GM12874 (cell line): Measurements from ENCODE around the gene KBTBD6.

Experiments
- TF ChIP-seq, protein P1 (sequence below): IDR thresholded peaks from 2 replicates; pipeline ENCODE4 v1.5.1; 2011; ENCODE audit warnings: low read depth, mild to moderate bottlenecking, control low read depth, low read length, moderate library complexity; ENCODE audit not compliant: insufficient read depth

Gene KBTBD6

DNA sequence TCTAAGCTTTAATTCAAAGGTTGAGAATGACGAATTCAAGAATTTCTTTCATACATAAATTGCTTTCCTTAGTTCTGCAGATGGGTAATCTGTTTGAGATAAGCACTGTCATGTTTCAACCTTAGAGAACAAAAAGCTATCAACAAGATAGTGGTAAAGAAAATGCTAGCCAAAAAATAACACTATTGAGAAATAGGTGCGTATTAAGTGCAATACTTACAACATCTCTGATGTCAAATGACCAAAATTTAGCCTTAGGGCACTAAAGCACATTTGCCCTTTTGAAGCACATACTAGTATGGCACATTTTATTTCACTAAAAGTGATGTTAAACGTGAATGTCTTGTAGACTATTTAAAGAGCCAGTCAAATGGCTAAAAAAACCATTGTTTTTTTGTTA, 4.9 kb downstream of the KBTBD6 start:
- TF ChIP-seq, protein P1, sequence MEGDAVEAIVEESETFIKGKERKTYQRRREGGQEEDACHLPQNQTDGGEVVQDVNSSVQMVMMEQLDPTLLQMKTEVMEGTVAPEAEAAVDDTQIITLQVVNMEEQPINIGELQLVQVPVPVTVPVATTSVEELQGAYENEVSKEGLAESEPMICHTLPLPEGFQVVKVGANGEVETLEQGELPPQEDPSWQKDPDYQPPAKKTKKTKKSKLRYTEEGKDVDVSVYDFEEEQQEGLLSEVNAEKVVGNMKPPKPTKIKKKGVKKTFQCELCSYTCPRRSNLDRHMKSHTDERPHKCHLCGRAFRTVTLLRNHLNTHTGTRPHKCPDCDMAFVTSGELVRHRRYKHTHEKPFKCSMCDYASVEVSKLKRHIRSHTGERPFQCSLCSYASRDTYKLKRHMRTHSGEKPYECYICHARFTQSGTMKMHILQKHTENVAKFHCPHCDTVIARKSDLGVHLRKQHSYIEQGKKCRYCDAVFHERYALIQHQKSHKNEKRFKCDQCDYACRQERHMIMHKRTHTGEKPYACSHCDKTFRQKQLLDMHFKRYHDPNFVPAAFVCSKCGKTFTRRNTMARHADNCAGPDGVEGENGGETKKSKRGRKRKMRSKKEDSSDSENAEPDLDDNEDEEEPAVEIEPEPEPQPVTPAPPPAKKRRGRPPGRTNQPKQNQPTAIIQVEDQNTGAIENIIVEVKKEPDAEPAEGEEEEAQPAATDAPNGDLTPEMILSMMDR = no peak

DNA sequence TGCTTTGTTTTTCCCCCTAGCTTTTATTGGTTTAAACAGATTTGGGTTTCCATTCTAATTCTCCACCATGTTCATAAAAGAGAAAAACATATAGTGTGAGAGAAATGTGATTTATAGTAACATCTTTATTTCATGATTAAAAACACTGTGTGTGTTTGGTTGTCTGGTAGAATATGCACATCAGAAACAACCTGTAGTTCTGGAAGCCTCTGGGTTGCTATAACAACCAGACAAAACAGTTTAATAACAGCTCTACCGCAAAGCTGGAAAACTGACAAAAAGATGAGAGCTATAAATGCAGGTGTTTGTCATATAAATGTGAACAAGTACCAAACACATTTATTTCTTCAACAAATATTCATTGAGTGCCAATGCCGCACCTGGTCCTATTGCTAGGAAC, 9.8 kb downstream of the KBTBD6 start:
- TF ChIP-seq, protein P1 = no peak

DNA sequence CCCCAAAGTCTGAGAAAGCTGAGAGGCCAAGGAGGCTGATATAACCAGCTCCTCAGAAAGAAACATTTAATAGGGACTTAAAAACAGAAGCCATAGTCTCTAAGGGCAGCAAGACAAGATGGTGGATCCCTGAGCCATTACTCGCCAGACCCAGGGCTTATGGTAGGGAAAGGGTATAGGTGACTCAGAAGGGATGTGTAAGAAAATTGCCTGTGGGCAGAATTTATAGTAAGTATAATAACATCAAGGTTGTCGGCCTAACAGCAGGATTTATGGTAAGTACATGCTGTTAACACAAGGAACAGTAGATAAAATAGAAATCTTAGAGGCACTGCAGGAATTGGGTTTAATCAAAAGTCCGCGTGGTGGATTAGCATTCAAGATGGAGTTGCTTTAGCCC, 14.7 kb downstream of the KBTBD6 start:
- TF ChIP-seq, protein P1 = no peak

DNA sequence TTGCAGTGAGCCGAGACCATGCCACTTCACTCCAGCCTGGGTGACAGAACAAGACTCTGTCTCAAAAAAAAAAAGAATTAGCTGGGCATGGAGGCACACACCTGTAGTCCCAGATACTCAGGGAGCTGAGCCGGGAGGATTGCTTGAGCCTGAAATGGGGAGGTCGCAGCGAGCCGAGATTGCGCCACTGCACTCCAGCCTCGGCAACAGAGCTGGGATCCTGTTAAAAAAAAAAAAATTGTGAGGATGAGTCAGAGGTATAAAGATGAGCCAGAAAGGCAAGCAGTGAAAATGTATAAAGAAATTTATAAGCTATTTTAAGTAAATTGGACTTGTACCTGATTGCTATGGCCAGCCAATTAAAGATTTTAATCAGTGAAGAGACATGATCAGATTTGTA, 21.1 kb downstream of the KBTBD6 start:
- TF ChIP-seq, protein P1 = no peak

DNA sequence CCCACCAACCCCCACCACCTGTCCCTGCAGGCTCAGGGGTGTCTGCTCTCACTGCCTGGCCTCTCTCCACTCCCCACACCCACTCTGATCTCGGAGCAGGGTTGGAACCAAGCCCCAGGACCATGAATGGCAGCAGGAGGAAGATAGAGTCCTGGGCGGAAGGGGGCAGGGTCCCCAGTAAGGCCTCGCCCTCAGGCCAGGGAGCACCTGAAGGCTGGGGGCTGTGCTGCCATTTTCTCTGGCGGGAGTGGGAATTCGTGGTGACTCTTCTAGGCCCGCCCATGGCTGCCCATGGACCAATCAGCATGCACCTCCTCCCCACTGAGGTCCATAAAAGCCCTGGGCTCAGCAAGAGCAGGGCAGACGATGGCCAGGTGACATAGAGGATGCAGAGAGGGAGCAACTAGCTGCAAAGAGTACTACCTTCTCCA, 25.0 kb downstream of the KBTBD6 start:
- TF ChIP-seq, protein P1 = no peak

DNA sequence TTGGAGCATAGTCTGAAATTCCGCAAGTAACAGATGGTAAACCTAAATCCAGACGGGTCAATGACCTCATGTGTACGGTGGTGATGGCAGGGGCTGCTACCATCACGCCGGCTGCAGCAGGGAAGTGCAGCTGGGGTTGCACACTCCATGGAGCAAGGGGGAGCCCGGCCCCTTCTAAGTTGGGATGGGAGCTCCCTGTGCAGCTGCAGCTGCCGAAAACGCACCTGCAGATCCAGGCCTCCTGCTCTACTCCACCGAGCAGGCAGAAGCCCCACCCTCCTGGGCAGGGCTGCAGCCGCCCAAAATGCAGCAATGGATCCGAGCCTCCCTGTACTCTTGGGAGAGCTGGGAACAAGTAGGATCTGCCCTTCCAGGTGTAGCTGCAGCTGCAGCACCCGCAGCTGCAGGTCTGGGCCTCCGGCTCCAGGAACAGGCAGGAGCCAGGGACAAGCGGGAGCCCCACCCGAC, 25.5 kb downstream of the KBTBD6 start:
- TF ChIP-seq, protein P1 = no peak

DNA sequence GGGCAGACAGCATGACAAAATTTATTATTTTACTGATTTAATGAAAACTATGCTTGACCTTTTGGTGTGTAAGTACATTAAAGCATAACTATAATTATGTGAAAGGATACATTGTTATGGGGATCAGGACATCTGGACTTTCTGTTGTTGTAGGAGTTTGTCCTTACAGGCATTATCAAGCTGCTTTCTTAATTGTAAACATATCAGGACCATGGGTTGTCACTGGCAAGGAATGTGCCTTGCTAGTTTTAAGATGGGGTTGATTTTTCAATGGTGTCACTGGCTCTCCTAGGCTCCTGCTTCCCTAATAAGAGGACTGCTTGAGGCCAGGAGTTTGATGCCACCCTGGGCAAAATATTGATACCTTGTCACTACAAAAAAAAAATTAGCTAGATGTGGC, 32.6 kb downstream of the KBTBD6 start:
- TF ChIP-seq, protein P1 = no peak
